ENCODE measurements around the gene NUDT4.

DNA sequence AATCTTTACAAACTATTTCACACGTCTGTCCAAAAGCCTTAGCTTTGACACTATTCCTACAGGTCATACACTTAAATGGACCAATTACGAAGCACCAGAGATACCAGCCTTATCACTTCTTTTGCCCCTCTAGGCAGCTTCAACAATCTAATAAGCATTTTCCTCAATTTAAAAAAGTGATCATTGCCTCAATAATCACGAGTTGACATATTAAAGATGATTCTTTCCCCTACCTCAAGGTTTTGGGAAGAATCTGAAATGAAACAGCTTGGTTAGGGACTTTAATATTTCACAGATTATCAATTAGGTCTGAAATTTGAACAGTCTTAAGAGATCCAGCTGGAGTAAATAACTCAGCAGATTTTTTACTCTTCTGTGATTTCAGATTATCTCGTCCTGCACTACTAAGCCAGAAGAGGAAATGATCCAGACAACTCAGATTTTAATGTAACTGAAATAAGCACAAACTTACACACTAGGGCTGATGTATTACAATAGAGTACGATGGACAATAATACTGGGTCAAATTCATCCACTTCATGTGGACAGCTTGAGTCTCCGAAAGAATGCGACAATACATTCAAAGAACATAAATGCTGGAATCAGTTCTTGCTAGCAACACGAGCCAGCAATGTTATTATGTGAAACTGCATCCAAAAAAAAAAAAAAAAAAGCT is 48.1 kb downstream of the NUDT4 start:
- TF ChIP-seq, protein P1, sequence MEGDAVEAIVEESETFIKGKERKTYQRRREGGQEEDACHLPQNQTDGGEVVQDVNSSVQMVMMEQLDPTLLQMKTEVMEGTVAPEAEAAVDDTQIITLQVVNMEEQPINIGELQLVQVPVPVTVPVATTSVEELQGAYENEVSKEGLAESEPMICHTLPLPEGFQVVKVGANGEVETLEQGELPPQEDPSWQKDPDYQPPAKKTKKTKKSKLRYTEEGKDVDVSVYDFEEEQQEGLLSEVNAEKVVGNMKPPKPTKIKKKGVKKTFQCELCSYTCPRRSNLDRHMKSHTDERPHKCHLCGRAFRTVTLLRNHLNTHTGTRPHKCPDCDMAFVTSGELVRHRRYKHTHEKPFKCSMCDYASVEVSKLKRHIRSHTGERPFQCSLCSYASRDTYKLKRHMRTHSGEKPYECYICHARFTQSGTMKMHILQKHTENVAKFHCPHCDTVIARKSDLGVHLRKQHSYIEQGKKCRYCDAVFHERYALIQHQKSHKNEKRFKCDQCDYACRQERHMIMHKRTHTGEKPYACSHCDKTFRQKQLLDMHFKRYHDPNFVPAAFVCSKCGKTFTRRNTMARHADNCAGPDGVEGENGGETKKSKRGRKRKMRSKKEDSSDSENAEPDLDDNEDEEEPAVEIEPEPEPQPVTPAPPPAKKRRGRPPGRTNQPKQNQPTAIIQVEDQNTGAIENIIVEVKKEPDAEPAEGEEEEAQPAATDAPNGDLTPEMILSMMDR (IDR thresholded peaks at IDR 0.05), result no peak
- TF ChIP-seq POLR2A (IDR thresholded peaks at IDR 0.05), result no peak
- no peak for TF ChIP-seq POLR2AphosphoS5 (IDR thresholded peaks at IDR 0.05; ENCODE audit: insufficient read depth in 1 of 2, low read depth in 1 of 2)

All from vagina (tissue), 2 donors.